ENCODE measurements around the gene CHST2. TPM values are rescaled to one million over a fixed set of nuclear protein-coding genes. Genes with fewer than 3 reads are reported as not detected.

The CHST2 gene
- polyA plus RNA-seq, 1 donor (not counting 4 experiments of a cell fraction or from before 2014, with no cell fraction given), result 1.6 TPM

- TF ChIP-seq EZH2 (IDR thresholded peaks at IDR 0.05; ENCODE audit: low read length) (no peak), CTCF (optimal IDR thresholded peaks at IDR 0.05 in 1 of 3, IDR thresholded peaks at IDR 0.05 in 1 of 3, conservative IDR thresholded peaks at IDR 0.05 in 1 of 3; ENCODE audit: extremely low read depth in 1 of 3, insufficient read depth in 2 of 3, low read length in 3 of 3) (no peak)
- H3K79me2 ChIP-seq (ENCODE audit: control insufficient read depth, insufficient read depth, low read length), result no peaks in the 10 kb centered on the region
- dilution Hi-C loops (cut with MboI; ENCODE audit: extremely low pct_ligation_motif_present, low sequenced_read_pairs), result no loop called here
These were observed 22.8 kb downstream of the CHST2 start for GRCh38 chr3:143142354-143142753.

DNA sequence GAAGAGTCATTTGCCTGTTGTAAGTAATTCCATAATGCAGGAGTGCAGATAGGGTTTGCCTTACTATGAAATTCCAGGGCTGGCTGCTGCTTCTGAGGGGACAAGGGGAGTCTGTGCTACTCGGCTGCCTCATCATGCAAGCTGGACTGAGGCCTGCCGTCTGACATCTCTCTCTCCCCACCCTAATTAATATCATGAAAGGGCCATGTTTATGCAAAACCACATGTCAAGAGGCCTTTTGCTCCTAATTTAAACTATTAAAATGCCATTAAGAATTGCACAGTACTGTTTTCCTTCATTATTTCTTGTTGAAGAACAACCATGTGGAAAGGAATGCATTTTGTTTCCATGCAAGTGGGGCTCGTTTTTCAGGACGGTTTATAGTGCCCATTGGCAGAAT lies 26.3 kb downstream of the CHST2 start:
- no peaks in the 10 kb centered on the region for H3K4me1 ChIP-seq (ENCODE audit: control insufficient read depth, extremely low read depth, insufficient read depth, low read length)
- H2AFZ ChIP-seq (ENCODE audit: control insufficient read depth, low read length), result no peak overlapping the region
- dilution Hi-C loops (cut with MboI; ENCODE audit: extremely low pct_ligation_motif_present, low sequenced_read_pairs), result no loop called here
- no peak overlapping the region for H3K4me2 ChIP-seq (ENCODE audit: control insufficient read depth, extremely low read depth, insufficient read depth, low read depth, low read length)
- no peaks in the 10 kb centered on the region for H3K9me3 ChIP-seq (ENCODE audit: control insufficient read depth, low read depth, low read length)
- FAIRE-seq, result no peak
- no peak overlapping the region for H3K9ac ChIP-seq (ENCODE audit: control insufficient read depth, extremely low read depth, insufficient read depth, low read length)
- H3K36me3 ChIP-seq (ENCODE audit: control insufficient read depth in 2 of 2, extremely low read depth in 1 of 2, insufficient read depth in 2 of 2, low read length in 2 of 2), result no peaks in the 10 kb centered on the region
- no peak overlapping the region for H3K27ac ChIP-seq (ENCODE audit: control insufficient read depth, insufficient read depth, low read length)
- H3K79me2 ChIP-seq (ENCODE audit: control insufficient read depth, insufficient read depth, low read length), result no peaks in the 10 kb centered on the region
- H3K4me3 ChIP-seq (ENCODE audit: control insufficient read depth in 2 of 3, extremely low read depth in 1 of 3, insufficient read depth in 2 of 3, low read depth in 1 of 3, low read length in 3 of 3), result no peak overlapping the region
- TF ChIP-seq EZH2 (IDR thresholded peaks at IDR 0.05; ENCODE audit: low read length) (no peak), CTCF (optimal IDR thresholded peaks at IDR 0.05 in 1 of 3, IDR thresholded peaks at IDR 0.05 in 1 of 3, conservative IDR thresholded peaks at IDR 0.05 in 1 of 3; ENCODE audit: extremely low read depth in 1 of 3, insufficient read depth in 2 of 3, low read length in 3 of 3) (no peak)
- no peaks in the 10 kb centered on the region for H3K27me3 ChIP-seq (ENCODE audit: control insufficient read depth, extremely low read depth, insufficient read depth, low read length)
- H4K20me1 ChIP-seq (ENCODE audit: control insufficient read depth, extremely low read depth, insufficient read depth, low read length), result no peaks in the 10 kb centered on the region
- DNase-seq (ENCODE audit: low read depth, low spot score), result no peak
- no peaks in the 10 kb centered on the region for H3K9me1 ChIP-seq (ENCODE audit: control insufficient read depth, extremely low read depth, insufficient read depth, low read length)

More at GRCh38 chr3:143142354-143142753, 22.8 kb downstream of the CHST2 start:
- Histone ChIP-seq H3K4me1 (ENCODE audit: control insufficient read depth, extremely low read depth, insufficient read depth, low read length) (no peaks in the 10 kb centered on the region), H4K20me1 (ENCODE audit: control insufficient read depth, extremely low read depth, insufficient read depth, low read length) (no peaks in the 10 kb centered on the region), H3K36me3 (ENCODE audit: control insufficient read depth in 2 of 2, extremely low read depth in 1 of 2, insufficient read depth in 2 of 2, low read length in 2 of 2) (no peaks in the 10 kb centered on the region), H3K9me1 (ENCODE audit: control insufficient read depth, extremely low read depth, insufficient read depth, low read length) (no peaks in the 10 kb centered on the region), H3K27me3 (ENCODE audit: control insufficient read depth, extremely low read depth, insufficient read depth, low read length) (no peaks in the 10 kb centered on the region), H2AFZ (ENCODE audit: control insufficient read depth, low read length) (no peak overlapping the region), H3K9ac (ENCODE audit: control insufficient read depth, extremely low read depth, insufficient read depth, low read length) (no peak overlapping the region), H3K9me3 (ENCODE audit: control insufficient read depth, low read depth, low read length) (no peaks in the 10 kb centered on the region), H3K4me2 (ENCODE audit: control insufficient read depth, extremely low read depth, insufficient read depth, low read depth, low read length) (no peak overlapping the region), H3K4me3 (ENCODE audit: control insufficient read depth in 2 of 3, extremely low read depth in 1 of 3, insufficient read depth in 2 of 3, low read depth in 1 of 3, low read length in 3 of 3) (no peak overlapping the region), H3K27ac (ENCODE audit: control insufficient read depth, insufficient read depth, low read length) (no peak overlapping the region)
- DNase-seq (ENCODE audit: low read depth, low spot score) (no peak), FAIRE-seq (no peak)
